Pancreas (tissue), 10 donors: ENCODE data around the gene C12orf43. TPM values are rescaled to one million over a fixed set of nuclear protein-coding genes. Genes with fewer than 3 reads are reported as not detected.

Experiments
- ATAC-seq, 4 donors: fragments of 200-7000 bp; cut with Tn5 transposase; one replicate each; pipeline versions ENCODE4 v1.8.0 to v1.9.1; 2020; ENCODE audit warnings: mild to moderate bottlenecking in 4 of 4, moderate library complexity in 4 of 4
- DNase-seq, 6 donors: peaks; one replicate each; pipeline ENCODE4 v3.0.0-alpha.2; 2020
- FAIRE-seq: peaks from 2 replicates; lab custom pipeline; 2012; peaks lifted over from hg19 to GRCh38; lab: Jason Lieb, UNC
- H3K27ac ChIP-seq, 4 donors: fragments of 200-600 bp; sonication (generic); 1 replicate in 3 of 4; 2 replicates in 1 of 4; pipeline versions ENCODE4 v1.5.0 to v1.8.0; 2020
- H3K27me3 ChIP-seq, 4 donors: fragments of 200-600 bp; one replicate each; pipeline ENCODE4 v1.8.0; 2021
- H3K36me3 ChIP-seq, 3 donors: fragments of 200-600 bp; sonication (generic) in 1 of 3; one replicate each; pipeline versions ENCODE4 v1.5.0 to v1.8.0; 2020 to 2021
- H3K4me1 ChIP-seq, 3 donors: fragments of 200-600 bp; one replicate each; pipeline ENCODE4 v1.8.0; 2021
- H3K4me3 ChIP-seq, 4 donors: fragments of 200-600 bp; sonication (generic) in 2 of 4; one replicate each; pipeline versions ENCODE4 v1.5.0 to v1.8.0; 2020 to 2021
- H3K9me3 ChIP-seq, 4 donors: fragments of 200-600 bp; one replicate each; pipeline ENCODE4 v1.8.0; 2021
- CTCF ChIP-seq, 4 donors: fragments of 200-600 bp; sonication (generic) in 3 of 4; IDR thresholded peaks; one replicate each; pipeline versions ENCODE4 v1.5.0 to v1.8.0; 2021; ENCODE audit warnings: antibody characterized with exemption in 4 of 4
- WGBS, 2 donors: extraction: QIAGEN DNeasy Blood & Tissue Kit; methylation state at CpG; one replicate each; pipeline ENCODE4 v1.1.7; 2013; 5-methylcytosine and 5-hydroxymethylcytosine counted together
- intact Hi-C, 3 donors: fragments of 100-400 bp; cut with DNase I; formaldehyde crosslinking; loops; one replicate each; pipeline versions ENCODE4 v1.11.1 to v1.14.2; 2022
- polyA plus RNA-seq, 2 donors: library from polyadenylated mRNA; stranded (reverse); fragments of 200-250 nt; gene quantifications; one replicate each; pipeline ENCODE4 v1.2.3, GENCODE V29; 2013
- total RNA-seq, 6 donors: library from RNA; stranded (reverse); fragmentation: NEBNext Ultra II Directional in 4 of 6; extraction: Animal tissue kit (Norgen Biotek cat#: 25700) in 4 of 6; gene quantifications; one replicate each; pipeline versions ENCODE4 v1.2.1 to v1.2.4, GENCODE V29; 2021 to 2023
- donor health status: healthy with polysubstance abuse.
- donor health status: DM: no; HTN: no; CAD: no; lungs with moderate emphysema.
- donor health status: DM: no; HTN: no; CAD: no.
- donor health status: control.
- donor health status: control.
- donor health status: Bipolar disorder and iron deficiency.
- donor health status: DM: yes; HTN: yes; CAD: no.
- donor health status: DM: no; HTN: no; CAD: no.
- donor health status: DM: no; HTN: no; CAD: no.
- donor health status: DM: yes; HTN: yes; CAD: no.

The C12orf43 gene
- total and polyA plus RNA-seq, 8 donors: 4.5 to 7.9 (median 6.8) TPM

- H3K27me3 ChIP-seq: no peaks in the 10 kb centered on the region
- DNase-seq: no peak
- no peak for FAIRE-seq
- no peak overlapping the region for H3K27ac ChIP-seq
- intact Hi-C loops: no loop called here
- WGBS, 2 donors: 96 to 99% methylated on average over 5 of the region's 5 CpGs
- H3K9me3 ChIP-seq: no peaks in the 10 kb centered on the region
- ATAC-seq: no peak
- no peak overlapping the region for H3K4me3 ChIP-seq
- H3K36me3 ChIP-seq: no peaks in the 10 kb centered on the region
- TF ChIP-seq CTCF (IDR thresholded peaks at IDR 0.05): no peak
- no peaks in the 10 kb centered on the region for H3K4me1 ChIP-seq
Observed at GRCh38 chr12:120950807-120951206, 65.5 kb downstream of the C12orf43 start.

Other genes starting within 250 kb of the C12orf43 start
- 10 to 100 TPM; 10.9 to 25.7 (median 17.1) TPM for gene SPPL3, start 112.1 kb downstream of the C12orf43 start, total RNA-seq
- gene SPPL3, start 112.1 kb downstream of the C12orf43 start, polyA plus RNA-seq: 10 to 100 TPM in 1 of 2 donors, 1 to 10 TPM in 1; 7.0 to 13.1 TPM
- gene HNF1A, start 37.9 kb downstream of the C12orf43 start, total RNA-seq: 1 to 10 TPM; 4.9 to 9.1 (median 6.9) TPM
- 10 to 100 TPM; 11.5 to 17.2 TPM for gene HNF1A, start 37.9 kb downstream of the C12orf43 start, polyA plus RNA-seq
- under 1 TPM; 0.16 to 0.50 (median 0.25) TPM for gene OASL, start 22.8 kb upstream of the C12orf43 start, total RNA-seq
- under 1 TPM; 0.42 to 0.59 TPM for gene OASL, start 22.8 kb upstream of the C12orf43 start, polyA plus RNA-seq
- 1 to 10 TPM in 5 of 6 donors, under 1 TPM in 1; 0.93 to 8.8 (median 1.7) TPM for gene P2RX7, start 116.4 kb upstream of the C12orf43 start, total RNA-seq
- gene P2RX7, start 116.4 kb upstream of the C12orf43 start, polyA plus RNA-seq: 1 to 10 TPM in 1 of 2 donors, under 1 TPM in 1; 0.77 to 1.2 TPM
- 10 to 100 TPM; 27.5 to 60.1 (median 33.3) TPM for gene P2RX4, start 193.6 kb upstream of the C12orf43 start, total RNA-seq
- 10 to 100 TPM; 31.4 to 34.0 TPM for gene P2RX4, start 193.6 kb upstream of the C12orf43 start, polyA plus RNA-seq